Muscle layer of duodenum (tissue), 2 donors: ENCODE results near the gene MYL9.

Experiments used
- H3K27ac ChIP-seq: one replicate; pipeline ENCODE4 v1.7.0; 2013; ENCODE audit warnings: mild to moderate bottlenecking, low read length
- H3K27me3 ChIP-seq: one replicate; pipeline ENCODE4 v1.7.0; 2013; ENCODE audit warnings: low read depth, mild to moderate bottlenecking, control low read depth, low read length
- H3K36me3 ChIP-seq, 2 donors: one replicate each; pipeline ENCODE4 v1.7.0; 2013; ENCODE audit warnings: low read length in 2 of 2, control low read depth in 1 of 2, mild to moderate bottlenecking in 1 of 2; ENCODE audit not compliant: insufficient read depth in 2 of 2, control insufficient read depth in 1 of 2
- H3K4me1 ChIP-seq, 2 donors: one replicate each; pipeline ENCODE4 v1.7.0; 2013; ENCODE audit warnings: low read length in 2 of 2, mild to moderate bottlenecking in 2 of 2, control low read depth in 1 of 2, moderate library complexity in 1 of 2; ENCODE audit not compliant: insufficient read depth in 2 of 2, control insufficient read depth in 1 of 2
- H3K4me3 ChIP-seq, 2 donors: one replicate each; pipeline ENCODE4 v1.7.0; 2013; ENCODE audit warnings: low read length in 2 of 2, low read depth in 1 of 2, mild to moderate bottlenecking in 1 of 2
- H3K9me3 ChIP-seq, 2 donors: one replicate each; pipeline ENCODE4 v1.7.0; 2013; ENCODE audit warnings: low read length in 2 of 2, control low read depth in 1 of 2, mild to moderate bottlenecking in 1 of 2; ENCODE audit not compliant: control insufficient read depth in 1 of 2
- donor health status: healthy.

Gene MYL9

GRCh38 chr20:36543184-36544133 is 2.1 kb downstream of the MYL9 start:
- peaks cover 0 to 57% of the 10 kb centered on the region in 2 donors for H3K4me1 ChIP-seq
- peak overlapping the region; percentile 71 to 74 for H3K4me3 ChIP-seq
- no peaks in the 10 kb centered on the region for H3K9me3 ChIP-seq
- H3K27me3 ChIP-seq, result no peaks in the 10 kb centered on the region
- peak overlapping the region; percentile 80 for H3K27ac ChIP-seq
- H3K36me3 ChIP-seq, result peaks cover 14 to 47% of the 10 kb centered on the region in 2 donors

GRCh38 chr20:36544134-36545018 is 3.1 kb downstream of the MYL9 start:
- no peaks in the 10 kb centered on the region for H3K27me3 ChIP-seq
- peaks cover 18 to 54% of the 10 kb centered on the region in 2 donors for H3K36me3 ChIP-seq
- peak overlapping the region; percentile 80 for H3K27ac ChIP-seq
- H3K9me3 ChIP-seq, result no peaks in the 10 kb centered on the region
- peaks cover 0 to 57% of the 10 kb centered on the region in 2 donors for H3K4me1 ChIP-seq
- H3K4me3 ChIP-seq, result peak overlapping the region; percentile 71 to 74

- Histone ChIP-seq H3K9me3 (no peaks in the 10 kb centered on the region), H3K27ac (no peak overlapping the region), H3K4me1 (peaks cover 0 to 53% of the 10 kb centered on the region in 2 donors), H3K36me3 (peaks cover 18 to 60% of the 10 kb centered on the region in 2 donors), H3K4me3 (peak overlapping the region in 1 of 2 donors; percentile 71), H3K27me3 (no peaks in the 10 kb centered on the region)
Observed at GRCh38 chr20:36546111-36546736, 4.9 kb downstream of the MYL9 start.

- H3K36me3 ChIP-seq, result peaks cover 18 to 54% of the 10 kb centered on the region in 2 donors
- peaks cover 0 to 50% of the 10 kb centered on the region in 2 donors for H3K4me1 ChIP-seq
- H3K27ac ChIP-seq, result no peak overlapping the region
- H3K4me3 ChIP-seq, result no peak overlapping the region
- H3K27me3 ChIP-seq, result no peaks in the 10 kb centered on the region
- H3K9me3 ChIP-seq, result no peaks in the 10 kb centered on the region
Observed at GRCh38 chr20:36547186-36548005, 6.1 kb downstream of the MYL9 start.

GRCh38 chr20:36548006-36548315 is 6.6 kb downstream of the MYL9 start:
- Histone ChIP-seq H3K4me1 (peaks cover 0 to 47% of the 10 kb centered on the region in 2 donors), H3K4me3 (no peak overlapping the region), H3K36me3 (peaks cover 18 to 48% of the 10 kb centered on the region in 2 donors), H3K27ac (no peak overlapping the region), H3K9me3 (no peaks in the 10 kb centered on the region), H3K27me3 (no peaks in the 10 kb centered on the region)

GRCh38 chr20:36548704-36549627 is 7.6 kb downstream of the MYL9 start:
- no peak overlapping the region for H3K4me3 ChIP-seq
- peaks cover 0 to 39% of the 10 kb centered on the region in 2 donors for H3K4me1 ChIP-seq
- H3K27me3 ChIP-seq, result no peaks in the 10 kb centered on the region
- peaks cover 18 to 41% of the 10 kb centered on the region in 2 donors for H3K36me3 ChIP-seq
- no peaks in the 10 kb centered on the region for H3K9me3 ChIP-seq
- no peak overlapping the region for H3K27ac ChIP-seq

- peaks cover 18 to 36% of the 10 kb centered on the region in 2 donors for H3K36me3 ChIP-seq
Observed at GRCh38 chr20:36549628-36549941, 8.3 kb downstream of the MYL9 start.

GRCh38 chr20:36549942-36550789 is 8.8 kb downstream of the MYL9 start:
- Histone ChIP-seq H3K36me3 (peaks cover 18 to 31% of the 10 kb centered on the region in 2 donors), H3K27me3 (no peaks in the 10 kb centered on the region), H3K27ac (no peak overlapping the region), H3K4me3 (no peak overlapping the region), H3K9me3 (no peaks in the 10 kb centered on the region), H3K4me1 (peaks cover 0 to 30% of the 10 kb centered on the region in 2 donors)

More at GRCh38 chr20:36549628-36549941, 8.3 kb downstream of the MYL9 start:
- Histone ChIP-seq H3K4me1 (peaks cover 0 to 35% of the 10 kb centered on the region in 2 donors), H3K27me3 (no peaks in the 10 kb centered on the region), H3K9me3 (no peaks in the 10 kb centered on the region), H3K4me3 (no peak overlapping the region), H3K27ac (no peak overlapping the region)

- H3K4me1 ChIP-seq, result peaks cover 0 to 25% of the 10 kb centered on the region in 2 donors
- no peak overlapping the region for H3K4me3 ChIP-seq
- no peaks in the 10 kb centered on the region for H3K27me3 ChIP-seq
- H3K36me3 ChIP-seq, result peaks cover 18 to 31% of the 10 kb centered on the region in 2 donors
- H3K9me3 ChIP-seq, result no peaks in the 10 kb centered on the region
- no peak overlapping the region for H3K27ac ChIP-seq
Observed at GRCh38 chr20:36550790-36551299, 9.5 kb downstream of the MYL9 start.
